ENCODE results near the gene NHEJ1.

NHEJ1 gene

GRCh38 chr2:219035942-219036341 lies 124.7 kb downstream of the NHEJ1 start:
- DNase-seq (ENCODE audit: low read depth, low spot score), result no peak
- H3K27ac ChIP-seq, result no peak overlapping the region

DNA sequence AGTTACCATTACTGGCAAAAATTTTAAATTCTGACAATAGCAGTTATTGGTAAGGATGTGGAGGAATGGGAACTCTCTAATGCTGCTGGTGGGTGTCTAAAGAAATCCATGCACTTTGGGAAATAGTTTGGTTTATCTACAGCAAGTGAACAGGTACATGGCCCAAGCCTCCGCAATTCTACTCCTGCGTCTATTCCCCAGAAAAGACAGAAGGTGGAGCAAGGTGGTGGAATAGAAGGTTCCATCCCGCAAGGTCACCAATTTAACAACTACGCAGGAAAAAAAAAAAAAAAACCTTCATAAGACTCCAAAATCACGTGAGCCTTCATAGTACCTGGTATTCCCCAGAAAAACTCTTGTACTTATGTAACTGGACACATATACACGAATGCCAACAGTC lies 125.8 kb downstream of the NHEJ1 start:
- no peak for DNase-seq (ENCODE audit: low read depth, low spot score)
- H3K27ac ChIP-seq, result no peak overlapping the region

- no peak for DNase-seq (ENCODE audit: low read depth, low spot score)
- no peak overlapping the region for H3K27ac ChIP-seq
Measured at GRCh38 chr2:219032051-219032745, 128.4 kb downstream of the NHEJ1 start.

- DNase-seq (ENCODE audit: low read depth, low spot score), result no peak
- no peak overlapping the region for H3K27ac ChIP-seq
Measured at GRCh38 chr2:219031005-219031738, 129.4 kb downstream of the NHEJ1 start.

DNA sequence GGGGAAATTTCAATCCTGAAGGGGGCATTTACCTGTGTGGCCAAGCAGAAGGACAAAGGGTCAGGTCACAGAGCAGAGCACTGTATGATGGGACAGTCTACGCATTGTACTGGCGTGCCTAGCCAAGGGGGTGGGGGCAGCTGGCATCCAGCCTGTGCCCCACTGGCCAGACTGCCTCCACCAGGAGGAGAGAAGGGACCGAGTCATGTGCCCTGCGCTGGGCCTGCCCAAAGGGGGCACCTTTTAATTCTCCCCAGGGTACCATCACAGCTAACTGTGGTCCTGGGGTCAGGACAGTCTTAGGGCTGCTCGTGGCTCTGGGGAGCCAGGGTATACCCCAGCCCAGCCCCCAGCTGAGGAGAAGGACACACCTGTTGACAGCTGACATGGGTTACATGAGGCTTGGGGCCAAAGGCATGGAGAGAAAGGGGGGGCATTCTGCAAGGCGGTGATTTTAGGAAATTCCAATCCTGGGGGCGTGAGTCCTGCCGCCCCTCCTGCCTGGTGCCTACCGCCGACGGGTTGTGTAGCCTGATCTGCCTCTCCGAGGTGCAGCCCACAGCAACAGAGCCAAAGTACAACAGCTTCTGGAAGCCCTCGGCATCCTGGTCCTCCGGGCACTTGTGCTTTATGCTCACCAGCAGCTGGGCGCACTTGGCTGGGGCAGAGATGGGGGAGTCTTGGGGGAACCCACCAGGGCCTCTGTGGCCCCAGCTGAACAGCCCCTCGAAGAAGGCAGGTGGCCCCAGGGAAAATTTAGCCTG lies 130.3 kb downstream of the NHEJ1 start:
- DNase-seq (ENCODE audit: low read depth, low spot score), result no peak

GRCh38 chr2:219029829-219030165 lies 130.8 kb downstream of the NHEJ1 start:
- no peak for DNase-seq (ENCODE audit: low read depth, low spot score)
- no peak overlapping the region for H3K27ac ChIP-seq

More for the DNA sequence above, 130.3 kb downstream of the NHEJ1 start:
- H3K27ac ChIP-seq, result no peak overlapping the region

GRCh38 chr2:219028996-219029828 lies 131.4 kb downstream of the NHEJ1 start:
- no peak for DNase-seq (ENCODE audit: low read depth, low spot score)
- H3K27ac ChIP-seq, result no peak overlapping the region

- H3K27ac ChIP-seq, result no peak overlapping the region
- no peak for DNase-seq (ENCODE audit: low read depth, low spot score)
Measured at GRCh38 chr2:219028141-219028540, 132.5 kb downstream of the NHEJ1 start.

- no peak overlapping the region for H3K27ac ChIP-seq
- DNase-seq (ENCODE audit: low read depth, low spot score), result no peak
Measured at GRCh38 chr2:219027511-219028055, 133.0 kb downstream of the NHEJ1 start.

GRCh38 chr2:219026946-219027345 lies 133.7 kb downstream of the NHEJ1 start:
- DNase-seq (ENCODE audit: low read depth, low spot score), result no peak
- H3K27ac ChIP-seq, result no peak overlapping the region

GRCh38 chr2:219025637-219026585 lies 134.7 kb downstream of the NHEJ1 start:
- H3K27ac ChIP-seq, result no peak overlapping the region
- no peak for DNase-seq (ENCODE audit: low read depth, low spot score)

All from epithelial cell of prostate (primary cell).